Kasumi-1 (cell line): ENCODE results near the gene LCLAT1.

Source experiments
- DNase-seq, 2 experiments: peaks; one replicate each; lab custom pipeline; 2025; lab: John Stamatoyannopoulos, UW

The LCLAT1 gene

DNA sequence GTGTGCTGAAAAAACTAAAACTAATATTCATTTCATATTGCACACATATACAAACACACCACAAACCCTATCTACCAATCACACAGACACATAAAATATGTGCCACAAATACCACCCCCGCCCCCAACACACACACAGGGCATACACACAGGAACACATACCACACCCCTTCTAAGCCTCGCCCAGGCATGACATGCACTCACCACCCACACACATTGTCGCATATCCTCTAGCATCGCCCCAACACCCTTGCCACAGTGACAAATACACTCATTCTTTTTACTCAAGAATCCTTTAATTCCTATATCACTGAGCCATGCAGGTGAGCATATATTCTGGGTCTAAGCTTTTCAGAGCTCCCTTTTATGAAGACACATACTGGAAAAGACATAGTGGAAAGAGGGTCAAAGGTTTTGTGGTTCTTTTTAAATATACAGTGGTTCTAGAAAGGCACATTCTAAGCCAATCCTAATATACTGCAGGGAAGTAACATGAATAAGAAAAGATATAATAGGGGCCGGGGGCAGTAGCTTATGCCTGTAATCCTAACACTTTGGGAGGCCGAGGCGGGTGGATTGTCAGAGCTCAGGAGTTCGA lies 24.5 kb upstream of the LCLAT1 start:
- no peak for DNase-seq

GRCh38 chr2:30424231-30424630 lies 22.8 kb upstream of the LCLAT1 start:
- DNase-seq: no peak

DNA sequence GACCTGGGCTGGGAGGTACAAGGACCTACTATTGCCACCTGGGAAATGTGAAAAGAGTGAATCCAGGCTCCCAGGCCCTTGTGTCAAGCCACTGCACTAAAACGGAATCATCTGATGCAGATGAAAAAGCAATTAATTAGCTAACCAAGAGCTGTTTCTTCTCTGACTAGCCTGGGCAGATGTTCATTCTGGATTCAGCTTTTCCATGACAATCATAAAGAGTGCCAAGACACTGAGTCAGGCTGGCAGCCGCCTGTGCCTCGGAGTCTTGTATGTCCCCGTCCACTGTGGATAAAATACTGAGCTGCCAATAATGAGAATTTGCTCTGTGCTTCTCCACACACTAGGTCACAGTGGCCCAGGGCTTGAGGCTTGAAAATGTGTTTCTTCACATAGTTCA lies 21.7 kb upstream of the LCLAT1 start:
- no peak for DNase-seq

DNA sequence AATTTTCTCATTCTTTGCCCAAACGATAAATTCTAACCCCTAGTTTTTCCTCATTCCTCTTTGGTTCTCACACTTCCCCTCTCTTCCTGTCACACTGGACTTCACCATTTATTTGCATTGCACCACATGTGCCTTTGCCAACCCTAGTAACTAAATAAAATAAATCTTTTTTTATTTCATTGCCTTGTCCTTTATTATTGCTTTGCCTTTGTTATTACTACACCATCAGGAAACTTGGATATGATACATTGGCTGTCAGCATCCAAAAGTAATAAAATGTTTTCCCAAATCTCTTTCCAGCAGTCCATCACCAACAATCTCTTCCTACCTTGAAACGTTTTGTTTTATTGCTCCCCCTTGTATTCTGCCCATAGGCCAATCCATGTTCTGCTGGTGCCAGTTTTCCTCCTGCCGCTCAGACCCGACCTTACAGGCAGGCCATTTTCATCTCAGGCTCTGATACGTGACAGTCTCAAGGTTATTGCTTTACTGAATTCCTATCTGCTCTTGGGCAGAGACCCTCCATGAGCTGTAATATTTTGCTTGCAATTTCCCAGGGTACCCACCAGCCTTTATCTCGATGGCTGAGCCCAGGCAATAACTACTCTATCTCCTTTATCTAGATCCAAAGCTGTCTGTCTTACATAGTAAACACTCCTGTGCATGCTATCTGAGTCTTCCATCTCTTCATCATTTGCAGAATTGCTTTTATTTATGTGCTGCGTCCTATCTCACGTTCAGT lies 19.3 kb upstream of the LCLAT1 start:
- no peak for DNase-seq

DNA sequence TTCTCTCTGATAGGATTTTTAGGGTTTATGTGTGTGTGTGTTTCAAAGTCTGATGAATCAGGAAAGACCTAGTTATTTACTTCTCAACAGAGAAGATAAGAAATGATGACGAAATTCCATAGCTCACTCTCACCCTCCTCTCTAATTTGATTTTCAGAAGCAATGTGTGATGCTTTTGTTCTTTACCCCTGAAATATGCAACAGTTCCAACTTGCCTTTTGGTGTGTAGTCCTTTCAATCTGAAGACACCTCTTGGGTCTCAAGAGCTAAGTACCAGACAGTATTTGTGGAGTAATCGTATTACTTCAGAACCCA lies 18.7 kb upstream of the LCLAT1 start:
- DNase-seq: no peak

- DNase-seq: no peak
Measured at GRCh38 chr2:30428827-30429461, 18.1 kb upstream of the LCLAT1 start.

- DNase-seq: no peak
Measured at GRCh38 chr2:30433541-30434299, 13.3 kb upstream of the LCLAT1 start.

DNA sequence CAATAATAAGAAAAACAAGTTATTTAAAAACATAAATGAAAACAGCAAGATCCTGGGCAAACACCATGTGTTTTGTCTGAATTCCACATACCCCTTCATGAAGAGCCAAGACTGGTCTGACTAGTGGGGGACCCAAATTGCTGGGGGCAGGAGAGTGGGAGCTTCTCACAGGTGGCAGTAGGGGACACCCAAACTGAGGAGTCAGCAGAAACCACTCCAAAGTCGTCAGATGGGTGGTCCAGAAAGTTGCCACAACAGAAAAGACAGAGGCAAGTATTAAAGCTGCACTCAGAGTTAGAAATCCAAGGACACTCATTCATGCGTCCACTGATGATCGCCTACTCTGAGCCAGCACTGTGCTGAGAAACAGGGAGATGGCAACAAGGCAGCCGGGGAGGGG lies 12.3 kb upstream of the LCLAT1 start:
- no peak for DNase-seq

- no peak for DNase-seq
Measured at GRCh38 chr2:30436859-30437435, 10.1 kb upstream of the LCLAT1 start.

- DNase-seq: no peak
Measured at GRCh38 chr2:30437809-30438548, 9.1 kb upstream of the LCLAT1 start.

GRCh38 chr2:30439296-30439695 lies 7.8 kb upstream of the LCLAT1 start:
- DNase-seq: no peak

- no peak for DNase-seq
Measured at GRCh38 chr2:30439879-30440278, 7.2 kb upstream of the LCLAT1 start.

DNA sequence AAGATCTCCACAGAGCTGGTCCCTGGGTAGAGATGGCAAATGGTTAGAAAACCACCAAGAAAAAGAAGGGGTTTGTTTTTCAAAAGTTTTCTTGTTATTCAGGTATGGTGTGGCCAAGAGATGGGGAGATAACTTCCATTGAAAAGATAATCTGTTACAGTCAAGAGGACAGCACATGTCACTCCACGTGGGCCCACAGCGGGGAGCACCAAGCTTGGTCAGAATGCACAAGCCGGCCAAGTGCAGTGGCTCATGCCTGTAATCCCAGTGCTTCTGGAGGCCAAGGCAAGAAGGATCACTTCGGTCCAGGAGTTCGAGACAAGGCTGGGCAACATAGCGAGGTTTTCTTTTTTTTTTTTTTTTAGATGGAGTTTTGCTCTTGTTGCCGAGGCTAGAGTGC lies 6.0 kb upstream of the LCLAT1 start:
- DNase-seq: no peak

DNA sequence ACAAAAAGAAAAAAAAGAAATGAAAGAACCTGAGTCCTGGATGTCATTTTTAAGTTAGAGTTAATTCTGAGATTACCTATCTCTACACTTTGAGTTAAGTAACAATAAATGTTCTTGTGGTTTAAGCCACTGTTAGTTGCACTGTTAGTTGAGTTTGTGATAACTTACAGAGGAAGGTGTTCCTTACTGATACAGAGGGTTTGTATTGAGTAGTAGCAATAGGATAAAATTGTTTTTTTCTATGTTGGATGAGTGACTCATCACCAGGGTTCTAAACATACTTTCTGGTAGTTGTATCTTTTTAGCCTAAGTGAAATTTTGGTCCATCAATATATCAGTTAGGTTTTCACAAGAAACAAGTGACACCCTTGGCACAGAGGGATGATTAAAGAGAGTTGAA lies 4.0 kb upstream of the LCLAT1 start:
- no peak for DNase-seq

GRCh38 chr2:30444273-30444672 lies 2.8 kb upstream of the LCLAT1 start:
- DNase-seq: no peak

GRCh38 chr2:30445266-30445821 lies 1.7 kb upstream of the LCLAT1 start:
- DNase-seq: no peak

GRCh38 chr2:30446602-30447148 lies 371 bp upstream of the LCLAT1 start:
- DNase-seq: peak; percentile 30 to 38

DNA sequence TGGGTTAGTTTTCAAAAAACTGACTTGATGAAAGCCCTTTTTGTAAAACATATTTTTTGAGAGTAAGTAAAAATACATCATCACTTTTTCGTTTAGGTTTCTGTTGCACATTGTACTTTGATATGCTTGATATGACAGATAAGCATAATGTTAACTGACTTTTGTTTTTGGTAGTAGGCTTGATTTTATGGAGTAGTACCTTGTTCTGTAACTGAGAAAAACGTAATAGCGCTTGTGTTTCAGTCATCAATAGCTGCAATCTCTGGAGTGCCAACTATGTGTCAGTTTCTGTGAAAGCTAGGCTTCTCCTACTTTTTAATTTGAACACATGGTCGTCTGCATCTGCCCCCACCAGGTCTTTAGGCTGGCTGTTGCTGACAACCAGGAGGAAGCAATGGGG lies 1.3 kb downstream of the LCLAT1 start:
- DNase-seq: no peak

GRCh38 chr2:30448866-30449265 lies 1.8 kb downstream of the LCLAT1 start:
- no peak for DNase-seq

DNA sequence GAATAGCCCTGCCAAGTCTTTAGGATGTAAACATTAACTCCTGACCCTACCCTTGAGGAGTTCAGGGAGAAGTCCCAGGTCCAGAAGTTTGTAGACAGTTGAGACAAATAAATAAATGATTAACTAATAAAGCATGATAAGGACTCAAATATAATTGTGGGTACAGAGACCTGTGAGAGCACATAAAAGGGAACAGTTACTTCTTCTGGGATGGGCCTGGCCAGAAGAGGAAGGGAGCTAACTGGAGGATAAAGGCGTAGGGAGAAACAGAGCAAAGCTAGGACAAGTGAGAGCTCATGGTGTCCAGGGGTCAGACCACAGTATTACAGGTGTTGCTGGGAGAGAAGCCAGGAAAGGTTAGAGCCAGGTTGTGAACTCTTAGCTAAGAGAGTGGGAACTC lies 3.0 kb downstream of the LCLAT1 start:
- DNase-seq: no peak

GRCh38 chr2:30453498-30453897 lies 6.5 kb downstream of the LCLAT1 start:
- DNase-seq: no peak
